HEK293 (cell line): ENCODE results near the gene TOR4A.

Source experiments
- SETDB1 ChIP-seq: IDR thresholded peaks from one replicate; pipeline ENCODE4 v1.6.1; 2017; ENCODE audit warnings: mild to moderate bottlenecking, low read length, moderate library complexity, mixed read lengths; ENCODE audit not compliant: insufficient read length
- SP2 ChIP-seq: fragments of 450-650 bp; formaldehyde crosslinking; IDR thresholded peaks from 2 replicates; pipeline ENCODE4 v1.5.1; 2016; ENCODE audit warnings: missing biosample characterization, missing genetic modification characterization
- TCF7L2 ChIP-seq: IDR thresholded peaks from 2 replicates; pipeline ENCODE4 v1.6.1; 2011; ENCODE audit warnings: low read depth, mild to moderate bottlenecking, inconsistent platforms, low read length, moderate library complexity, borderline replicate concordance
- ZNF394 ChIP-seq: fragments of 450-650 bp; formaldehyde crosslinking; IDR thresholded peaks from 2 replicates; pipeline ENCODE4 v1.5.1; 2016; ENCODE audit warnings: missing biosample characterization, missing genetic modification characterization, mild to moderate bottlenecking, moderate library complexity, borderline replicate concordance
- ZNF677 ChIP-seq: fragments of 450-650 bp; IDR thresholded peaks from 2 replicates; pipeline ENCODE4 v1.5.0; 2018; ENCODE audit warnings: missing biosample characterization, mild to moderate bottlenecking, missing genetic modification characterization, moderate library complexity
- ZNF830 ChIP-seq: fragments of 450-650 bp; IDR thresholded peaks from 2 replicates; pipeline ENCODE4 v1.5.0; 2018; ENCODE audit warnings: missing biosample characterization, missing genetic modification characterization, low read depth, mild to moderate bottlenecking, moderate library complexity
- ZSCAN23 ChIP-seq: fragments of 450-650 bp; formaldehyde crosslinking; IDR thresholded peaks from 2 replicates; pipeline ENCODE4 v1.5.1; 2016; ENCODE audit warnings: missing biosample characterization, missing genetic modification characterization
- TF ChIP-seq, protein P1 (sequence below): fragments of 450-650 bp; formaldehyde crosslinking; IDR thresholded peaks from 2 replicates; pipeline ENCODE4 v1.5.1; 2016; ENCODE audit warnings: missing biosample characterization, missing genetic modification characterization
- TF ChIP-seq, protein P2 (sequence below): fragments of 450-650 bp; formaldehyde crosslinking; IDR thresholded peaks from 2 replicates; pipeline ENCODE4 v1.5.1; 2017; ENCODE audit warnings: missing biosample characterization, missing genetic modification characterization
- TF ChIP-seq, protein P3 (sequence below): fragments of 450-650 bp; formaldehyde crosslinking; IDR thresholded peaks from 2 replicates; pipeline ENCODE4 v1.5.1; 2016; ENCODE audit warnings: missing biosample characterization, missing genetic modification characterization
- TF ChIP-seq, protein P4 (sequence below): fragments of 450-650 bp; formaldehyde crosslinking; IDR thresholded peaks from 2 replicates; pipeline ENCODE4 v1.5.1; 2016; ENCODE audit warnings: missing biosample characterization, missing genetic modification characterization

DNA sequence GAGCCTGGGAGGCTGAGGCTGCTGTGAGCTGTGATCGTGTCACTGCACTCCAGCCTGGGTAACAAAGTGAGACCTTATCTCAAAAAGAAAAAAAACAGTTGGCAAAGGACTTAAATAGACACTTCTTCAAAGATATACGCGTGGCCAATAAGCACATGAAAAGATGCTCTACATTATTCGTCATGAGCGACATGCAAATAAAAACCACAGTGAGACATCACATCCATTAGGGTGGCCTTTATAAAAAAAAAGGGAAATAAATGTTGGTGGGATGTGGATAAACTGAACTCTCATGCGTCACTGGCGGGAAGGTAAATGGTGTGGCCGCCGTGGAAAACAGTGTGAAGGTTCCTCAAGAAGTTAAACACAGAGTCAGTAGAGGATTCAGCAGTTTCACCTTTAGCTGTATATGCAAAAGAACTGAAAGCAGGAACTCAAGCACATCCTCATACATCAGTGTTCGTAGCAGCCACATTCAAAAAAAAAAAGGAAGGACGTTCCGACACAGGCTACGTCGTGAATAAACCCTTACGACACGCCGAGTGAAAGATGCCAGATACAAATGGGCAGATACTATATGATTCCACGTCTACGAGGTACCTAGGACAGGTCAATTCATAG is 49.0 kb downstream of the TOR4A start:
- TF ChIP-seq ZNF830 (tag by site-specific recombination) (no peak), ZSCAN23 (tag by site-specific recombination) (no peak), TCF7L2 (no peak), ZNF677 (tag by site-specific recombination) (no peak), ZNF394 (tag by site-specific recombination) (no peak), SP2 (tag by site-specific recombination) (no peak), SETDB1 (no peak)
- TF ChIP-seq, protein P1, sequence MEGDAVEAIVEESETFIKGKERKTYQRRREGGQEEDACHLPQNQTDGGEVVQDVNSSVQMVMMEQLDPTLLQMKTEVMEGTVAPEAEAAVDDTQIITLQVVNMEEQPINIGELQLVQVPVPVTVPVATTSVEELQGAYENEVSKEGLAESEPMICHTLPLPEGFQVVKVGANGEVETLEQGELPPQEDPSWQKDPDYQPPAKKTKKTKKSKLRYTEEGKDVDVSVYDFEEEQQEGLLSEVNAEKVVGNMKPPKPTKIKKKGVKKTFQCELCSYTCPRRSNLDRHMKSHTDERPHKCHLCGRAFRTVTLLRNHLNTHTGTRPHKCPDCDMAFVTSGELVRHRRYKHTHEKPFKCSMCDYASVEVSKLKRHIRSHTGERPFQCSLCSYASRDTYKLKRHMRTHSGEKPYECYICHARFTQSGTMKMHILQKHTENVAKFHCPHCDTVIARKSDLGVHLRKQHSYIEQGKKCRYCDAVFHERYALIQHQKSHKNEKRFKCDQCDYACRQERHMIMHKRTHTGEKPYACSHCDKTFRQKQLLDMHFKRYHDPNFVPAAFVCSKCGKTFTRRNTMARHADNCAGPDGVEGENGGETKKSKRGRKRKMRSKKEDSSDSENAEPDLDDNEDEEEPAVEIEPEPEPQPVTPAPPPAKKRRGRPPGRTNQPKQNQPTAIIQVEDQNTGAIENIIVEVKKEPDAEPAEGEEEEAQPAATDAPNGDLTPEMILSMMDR = no peak
- TF ChIP-seq, protein P2, sequence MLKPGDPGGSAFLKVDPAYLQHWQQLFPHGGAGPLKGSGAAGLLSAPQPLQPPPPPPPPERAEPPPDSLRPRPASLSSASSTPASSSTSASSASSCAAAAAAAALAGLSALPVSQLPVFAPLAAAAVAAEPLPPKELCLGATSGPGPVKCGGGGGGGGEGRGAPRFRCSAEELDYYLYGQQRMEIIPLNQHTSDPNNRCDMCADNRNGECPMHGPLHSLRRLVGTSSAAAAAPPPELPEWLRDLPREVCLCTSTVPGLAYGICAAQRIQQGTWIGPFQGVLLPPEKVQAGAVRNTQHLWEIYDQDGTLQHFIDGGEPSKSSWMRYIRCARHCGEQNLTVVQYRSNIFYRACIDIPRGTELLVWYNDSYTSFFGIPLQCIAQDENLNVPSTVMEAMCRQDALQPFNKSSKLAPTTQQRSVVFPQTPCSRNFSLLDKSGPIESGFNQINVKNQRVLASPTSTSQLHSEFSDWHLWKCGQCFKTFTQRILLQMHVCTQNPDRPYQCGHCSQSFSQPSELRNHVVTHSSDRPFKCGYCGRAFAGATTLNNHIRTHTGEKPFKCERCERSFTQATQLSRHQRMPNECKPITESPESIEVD (tag by site-specific recombination) = no peak
- TF ChIP-seq, protein P3, sequence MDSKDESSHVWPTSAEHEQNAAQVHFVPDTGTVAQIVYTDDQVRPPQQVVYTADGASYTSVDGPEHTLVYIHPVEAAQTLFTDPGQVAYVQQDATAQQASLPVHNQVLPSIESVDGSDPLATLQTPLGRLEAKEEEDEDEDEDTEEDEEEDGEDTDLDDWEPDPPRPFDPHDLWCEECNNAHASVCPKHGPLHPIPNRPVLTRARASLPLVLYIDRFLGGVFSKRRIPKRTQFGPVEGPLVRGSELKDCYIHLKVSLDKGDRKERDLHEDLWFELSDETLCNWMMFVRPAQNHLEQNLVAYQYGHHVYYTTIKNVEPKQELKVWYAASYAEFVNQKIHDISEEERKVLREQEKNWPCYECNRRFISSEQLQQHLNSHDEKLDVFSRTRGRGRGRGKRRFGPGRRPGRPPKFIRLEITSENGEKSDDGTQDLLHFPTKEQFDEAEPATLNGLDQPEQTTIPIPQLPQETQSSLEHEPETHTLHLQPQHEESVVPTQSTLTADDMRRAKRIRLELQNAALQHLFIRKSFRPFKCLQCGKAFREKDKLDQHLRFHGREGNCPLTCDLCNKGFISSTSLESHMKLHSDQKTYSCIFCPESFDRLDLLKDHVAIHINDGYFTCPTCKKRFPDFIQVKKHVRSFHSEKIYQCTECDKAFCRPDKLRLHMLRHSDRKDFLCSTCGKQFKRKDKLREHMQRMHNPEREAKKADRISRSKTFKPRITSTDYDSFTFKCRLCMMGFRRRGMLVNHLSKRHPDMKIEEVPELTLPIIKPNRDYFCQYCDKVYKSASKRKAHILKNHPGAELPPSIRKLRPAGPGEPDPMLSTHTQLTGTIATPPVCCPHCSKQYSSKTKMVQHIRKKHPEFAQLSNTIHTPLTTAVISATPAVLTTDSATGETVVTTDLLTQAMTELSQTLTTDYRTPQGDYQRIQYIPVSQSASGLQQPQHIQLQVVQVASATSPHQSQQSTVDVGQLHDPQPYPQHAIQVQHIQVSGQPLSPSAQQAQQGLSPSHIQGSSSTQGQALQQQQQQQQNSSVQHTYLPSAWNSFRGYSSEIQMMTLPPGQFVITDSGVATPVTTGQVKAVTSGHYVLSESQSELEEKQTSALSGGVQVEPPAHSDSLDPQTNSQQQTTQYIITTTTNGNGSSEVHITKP = no peak
- TF ChIP-seq, protein P4, sequence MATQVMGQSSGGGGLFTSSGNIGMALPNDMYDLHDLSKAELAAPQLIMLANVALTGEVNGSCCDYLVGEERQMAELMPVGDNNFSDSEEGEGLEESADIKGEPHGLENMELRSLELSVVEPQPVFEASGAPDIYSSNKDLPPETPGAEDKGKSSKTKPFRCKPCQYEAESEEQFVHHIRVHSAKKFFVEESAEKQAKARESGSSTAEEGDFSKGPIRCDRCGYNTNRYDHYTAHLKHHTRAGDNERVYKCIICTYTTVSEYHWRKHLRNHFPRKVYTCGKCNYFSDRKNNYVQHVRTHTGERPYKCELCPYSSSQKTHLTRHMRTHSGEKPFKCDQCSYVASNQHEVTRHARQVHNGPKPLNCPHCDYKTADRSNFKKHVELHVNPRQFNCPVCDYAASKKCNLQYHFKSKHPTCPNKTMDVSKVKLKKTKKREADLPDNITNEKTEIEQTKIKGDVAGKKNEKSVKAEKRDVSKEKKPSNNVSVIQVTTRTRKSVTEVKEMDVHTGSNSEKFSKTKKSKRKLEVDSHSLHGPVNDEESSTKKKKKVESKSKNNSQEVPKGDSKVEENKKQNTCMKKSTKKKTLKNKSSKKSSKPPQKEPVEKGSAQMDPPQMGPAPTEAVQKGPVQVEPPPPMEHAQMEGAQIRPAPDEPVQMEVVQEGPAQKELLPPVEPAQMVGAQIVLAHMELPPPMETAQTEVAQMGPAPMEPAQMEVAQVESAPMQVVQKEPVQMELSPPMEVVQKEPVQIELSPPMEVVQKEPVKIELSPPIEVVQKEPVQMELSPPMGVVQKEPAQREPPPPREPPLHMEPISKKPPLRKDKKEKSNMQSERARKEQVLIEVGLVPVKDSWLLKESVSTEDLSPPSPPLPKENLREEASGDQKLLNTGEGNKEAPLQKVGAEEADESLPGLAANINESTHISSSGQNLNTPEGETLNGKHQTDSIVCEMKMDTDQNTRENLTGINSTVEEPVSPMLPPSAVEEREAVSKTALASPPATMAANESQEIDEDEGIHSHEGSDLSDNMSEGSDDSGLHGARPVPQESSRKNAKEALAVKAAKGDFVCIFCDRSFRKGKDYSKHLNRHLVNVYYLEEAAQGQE (tag by site-specific recombination) = no peak
